GM12865 (cell line): ENCODE data around the gene CDC42.

Experiments
- DNase-seq: peaks from one replicate; pipeline ENCODE4 v3.0.0; 2010; ENCODE audit warnings: low read depth
- H3K4me3 ChIP-seq: 2 replicates; pipeline ENCODE4 v1.5.1; 2011; ENCODE audit warnings: mild to moderate bottlenecking, low read depth, low read length, control low read depth
- CTCF ChIP-seq: IDR thresholded peaks from 2 replicates; pipeline ENCODE4 v1.5.1; 2011; ENCODE audit warnings: low read length, control low read depth, low read depth, inconsistent platforms; ENCODE audit not compliant: insufficient read depth; ENCODE audit errors: missing control alignments

The CDC42 gene

DNA sequence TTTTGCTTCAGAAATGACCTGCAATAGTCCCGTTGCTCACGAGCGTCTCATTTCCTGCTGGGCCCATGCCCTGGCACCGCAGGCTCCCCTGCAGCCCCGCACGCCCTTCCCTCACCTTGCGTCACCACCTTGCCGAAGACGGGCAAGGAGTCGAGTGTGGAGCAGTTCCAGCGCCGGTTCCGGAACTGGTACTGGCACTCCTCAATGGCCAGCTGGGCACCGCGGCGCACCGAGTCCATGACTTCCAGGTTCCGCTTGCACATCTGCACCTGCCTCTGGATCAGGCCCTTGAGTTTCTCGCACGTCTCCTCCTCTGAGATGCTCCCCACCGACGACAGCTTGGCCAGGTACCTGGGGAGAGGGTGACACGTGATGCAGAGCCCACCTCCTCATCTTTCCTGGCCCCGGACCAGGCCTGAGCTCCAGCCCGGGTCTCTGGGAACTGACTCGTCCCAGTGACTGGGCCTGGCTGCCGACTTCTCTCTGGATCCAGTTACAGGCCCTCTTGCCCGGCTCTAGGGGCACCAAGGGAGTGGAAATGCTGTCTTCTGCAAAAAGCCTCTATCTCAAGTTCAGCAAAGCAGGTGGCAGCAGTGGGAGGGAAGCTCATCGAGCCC is 77.1 kb downstream of the CDC42 start:
- H3K4me3 ChIP-seq = no peak overlapping the region
- DNase-seq = no peak
- no peak for TF ChIP-seq CTCF

- no peak overlapping the region for H3K4me3 ChIP-seq
- DNase-seq = no peak
- no peak for TF ChIP-seq CTCF
Observed at GRCh38 chr1:22131062-22131461, 78.6 kb downstream of the CDC42 start.

DNA sequence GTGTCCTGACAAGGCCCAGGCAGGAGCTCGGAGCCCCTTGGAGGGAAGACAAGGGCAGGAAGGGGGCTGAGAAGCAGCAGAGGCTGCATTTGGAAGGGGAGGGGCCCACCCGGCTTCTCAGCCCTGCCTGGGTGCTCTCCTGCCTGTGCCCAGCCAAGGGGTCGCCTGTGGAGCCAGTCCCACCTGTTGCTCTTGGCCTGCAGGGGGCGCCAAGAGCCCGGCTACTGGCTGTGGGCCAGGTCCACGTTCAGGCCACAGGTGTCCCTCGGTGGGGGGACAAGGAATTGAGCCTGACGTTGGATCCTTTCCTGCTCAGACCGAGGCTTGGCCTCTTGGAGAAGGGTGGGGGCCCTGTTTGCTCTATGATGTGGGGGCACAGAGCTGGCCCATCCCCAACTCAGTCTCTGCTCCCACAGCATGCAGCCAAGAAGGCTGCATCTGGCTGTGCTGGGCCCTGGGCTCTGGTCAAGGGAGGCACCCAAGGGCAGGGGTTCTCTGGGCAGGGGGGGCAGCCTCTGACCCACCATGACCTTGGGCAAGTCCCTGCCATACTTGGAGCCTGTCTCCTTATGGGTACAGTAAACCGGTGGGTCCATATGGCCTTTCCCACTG is 79.5 kb downstream of the CDC42 start:
- peak; percentile 65 for DNase-seq
- peak; percentile 95 for TF ChIP-seq CTCF
- no peak overlapping the region for H3K4me3 ChIP-seq

- no peak overlapping the region for H3K4me3 ChIP-seq
- TF ChIP-seq CTCF = no peak
- DNase-seq = no peak
Observed at GRCh38 chr1:22132517-22133235, 80.2 kb downstream of the CDC42 start.

GRCh38 chr1:22133247-22133930 is 80.9 kb downstream of the CDC42 start:
- no peak for TF ChIP-seq CTCF
- no peak overlapping the region for H3K4me3 ChIP-seq
- no peak for DNase-seq

DNA sequence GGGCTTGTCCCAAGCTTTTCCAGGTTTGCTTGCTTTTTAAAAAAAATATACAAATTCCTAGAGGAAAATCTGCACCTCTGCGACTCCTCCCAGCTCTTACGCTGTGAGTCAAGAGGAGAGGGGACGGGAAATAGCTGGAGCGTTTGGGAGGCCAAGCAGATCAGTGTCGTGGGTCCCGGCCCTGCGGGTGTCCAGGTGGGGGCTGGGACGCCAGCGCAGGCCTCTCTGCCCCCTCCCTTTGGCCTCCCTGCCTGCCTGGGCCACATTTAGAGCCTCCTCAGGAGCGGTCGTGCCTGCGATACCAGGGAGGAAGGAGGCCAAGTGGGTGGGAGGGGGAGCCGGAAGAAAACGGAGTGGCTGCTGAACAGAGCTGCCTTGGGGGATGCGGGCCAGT is 81.4 kb downstream of the CDC42 start:
- no peak for DNase-seq
- no peak for TF ChIP-seq CTCF
- no peak overlapping the region for H3K4me3 ChIP-seq
